Measurements from ENCODE around the gene FBXO3.

Gene FBXO3

DNA sequence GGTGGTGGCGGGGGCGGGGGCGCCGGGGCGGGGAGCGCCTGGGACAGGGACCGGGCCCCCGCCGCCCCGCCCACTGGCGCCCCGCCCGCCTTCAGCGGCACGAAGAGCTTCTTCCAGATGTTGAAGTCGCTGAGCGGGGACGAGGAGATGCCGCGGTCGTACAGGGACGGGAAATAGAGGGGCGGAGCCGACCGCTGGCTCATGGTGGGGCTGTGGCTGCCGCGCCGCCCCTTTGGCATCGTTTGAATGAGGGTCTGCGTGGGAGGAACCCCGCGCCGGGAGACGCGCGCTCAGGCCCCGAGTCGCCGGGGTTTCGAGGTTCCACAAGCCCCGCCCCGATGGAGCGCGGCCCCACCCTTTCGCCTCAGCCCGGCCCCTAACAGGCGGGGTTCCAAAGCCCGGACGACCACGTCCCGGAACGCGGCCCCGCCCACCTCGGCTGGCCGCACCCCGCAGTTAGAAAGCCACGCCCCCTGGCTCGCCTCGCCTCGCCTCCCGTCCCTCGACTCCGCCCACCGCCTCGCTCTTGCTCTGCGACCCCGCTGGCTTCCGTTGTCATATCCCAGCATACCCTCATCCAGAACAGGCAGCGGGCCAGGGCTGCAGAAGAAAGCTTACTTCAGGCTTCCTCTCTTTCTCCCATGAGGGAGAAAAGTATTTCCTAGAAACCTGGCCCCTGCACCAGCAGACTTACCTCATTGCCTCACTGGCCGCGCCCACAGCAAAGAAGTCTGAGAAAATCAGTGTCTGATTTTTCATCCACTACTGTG is 73.6 kb downstream of the FBXO3 start, which contains the start of gene C11orf91:
Gene C11orf91 (minus strand): TSS at position 325 of the 770 bp plus-strand sequence. CDS start 86 bp downstream, at position 239.
- DNase-seq = peak; percentile 91

DNA sequence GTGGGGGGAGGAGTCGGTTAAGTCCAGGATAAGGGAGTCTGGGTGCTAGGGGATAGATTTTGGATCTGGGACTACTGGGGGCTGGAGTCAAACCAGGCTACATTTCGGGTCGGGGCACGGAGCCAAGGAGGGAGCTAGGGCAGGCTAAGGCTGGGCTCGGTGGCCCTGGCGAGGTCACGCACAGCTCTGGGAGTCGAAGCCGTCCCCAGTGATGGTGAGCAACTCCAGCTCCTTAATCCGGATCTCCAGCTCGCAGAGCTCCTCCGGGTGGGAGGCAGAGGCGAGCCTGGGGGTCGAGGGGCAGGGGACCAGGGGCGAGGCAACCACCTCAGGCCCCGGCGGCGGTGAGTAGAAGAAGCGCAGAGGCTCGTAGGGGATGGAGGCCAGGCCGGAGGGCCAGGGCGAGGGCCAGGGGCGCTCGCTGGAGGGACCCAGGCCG is 74.2 kb downstream of the FBXO3 start:
- DNase-seq = no peak

GRCh38 chr11:33699515-33700062 is 74.7 kb downstream of the FBXO3 start:
- DNase-seq = no peak

DNA sequence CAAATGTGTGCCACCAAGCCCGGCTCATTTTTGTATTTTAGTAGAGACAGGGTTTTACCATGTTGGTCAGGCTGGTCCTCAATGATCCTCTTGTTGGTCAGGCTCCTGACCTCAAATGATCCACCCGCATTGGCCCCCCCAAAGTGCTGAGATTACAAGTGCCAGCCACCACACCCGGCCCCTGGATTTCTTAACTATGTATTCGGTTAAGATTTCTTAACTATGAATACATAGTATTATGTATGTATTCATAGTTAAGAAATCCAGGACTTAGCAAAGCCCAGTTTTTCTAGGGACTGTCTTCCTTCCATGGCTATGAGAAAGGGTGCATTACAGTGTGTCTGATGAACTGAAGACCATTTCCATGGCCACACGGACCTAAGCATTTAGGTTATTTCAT is 75.4 kb downstream of the FBXO3 start:
- DNase-seq = no peak

- no peak for DNase-seq
Observed at GRCh38 chr11:33697997-33698396, 76.3 kb downstream of the FBXO3 start.

- DNase-seq = no peak
Observed at GRCh38 chr11:33696931-33697638, 77.2 kb downstream of the FBXO3 start.

DNA sequence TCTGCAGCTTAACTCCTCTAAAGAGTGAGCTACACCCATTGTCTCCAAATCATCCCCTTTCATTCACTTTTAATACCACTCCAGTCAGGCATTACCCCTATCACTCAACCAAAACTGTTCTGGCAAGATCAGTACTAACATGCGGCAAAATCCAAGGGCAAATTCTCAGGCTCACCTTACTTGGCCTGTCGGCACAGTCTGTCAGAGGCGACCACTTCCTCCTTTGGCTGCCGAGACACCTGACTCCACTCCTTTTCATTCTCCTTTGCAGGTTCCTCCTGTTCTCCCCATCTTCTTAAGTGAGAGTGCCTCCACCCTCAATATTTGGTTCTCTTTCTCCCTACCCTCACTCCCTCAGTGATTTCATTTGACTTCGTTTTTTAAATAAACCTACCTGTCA is 77.9 kb downstream of the FBXO3 start:
- DNase-seq = no peak

GRCh38 chr11:33695051-33695566 is 79.2 kb downstream of the FBXO3 start:
- DNase-seq = no peak

- DNase-seq = no peak
Observed at GRCh38 chr11:33694346-33695050, 79.8 kb downstream of the FBXO3 start.

- no peak for DNase-seq
Observed at GRCh38 chr11:33692541-33692940, 81.8 kb downstream of the FBXO3 start.

DNA sequence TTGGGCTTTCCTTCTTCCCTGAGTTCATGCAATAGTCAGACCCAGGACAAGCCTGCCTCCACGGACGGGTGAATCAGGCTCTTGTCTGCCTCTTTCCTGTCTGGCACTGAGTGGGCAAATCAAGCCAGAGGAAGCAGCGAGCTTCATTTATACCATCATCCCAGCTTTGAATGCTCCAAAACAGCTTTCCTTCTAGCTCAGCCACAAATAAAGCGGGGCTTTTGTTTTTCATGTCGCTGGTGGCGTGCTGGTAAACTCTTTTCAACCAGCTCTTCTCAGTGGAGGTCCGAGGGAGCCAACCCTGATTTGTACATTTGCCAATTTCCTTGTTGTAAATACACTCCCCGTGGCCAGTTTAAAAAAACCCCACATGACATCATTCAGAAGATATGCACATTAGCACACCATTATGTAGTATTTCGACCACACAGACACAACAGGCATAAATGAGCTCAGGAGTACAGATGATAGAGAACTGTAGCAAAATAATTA is 82.3 kb downstream of the FBXO3 start:
- DNase-seq = no peak

- no peak for DNase-seq
Observed at GRCh38 chr11:33691066-33691864, 83.1 kb downstream of the FBXO3 start.

All from effector CD4-positive, alpha-beta T cell (primary cell).